ENCODE data around the gene C18orf63.

C18orf63 gene

GRCh38 chr18:74360852-74361655, 45.4 kb downstream of the C18orf63 start:
- Histone ChIP-seq H3K36me3 (ENCODE audit: insufficient read depth, low read length) (no peaks in the 10 kb centered on the region), H3K79me2 (ENCODE audit: insufficient read depth, low read length) (no peaks in the 10 kb centered on the region), H3K4me3 (ENCODE audit: low read length, poor library complexity, severe bottlenecking) (no peak overlapping the region), H3F3A (ENCODE audit: low read depth) (no peaks in the 10 kb centered on the region), H2AFZ (ENCODE audit: low read length) (no peak overlapping the region), H3K9me2 (replicated peaks; ENCODE audit: low read depth, low read length) (no peaks in the 10 kb centered on the region), H4K20me1 (ENCODE audit: insufficient read depth, low read length, poor library complexity, severe bottlenecking) (no peaks in the 10 kb centered on the region), H3K4me1 (ENCODE audit: insufficient read depth, low read length, poor library complexity, severe bottlenecking) (no peaks in the 10 kb centered on the region), H3K4me2 (ENCODE audit: low read depth, low read length, poor library complexity, severe bottlenecking) (no peak overlapping the region), H3K9ac (ENCODE audit: low read depth, low read length, poor library complexity, severe bottlenecking) (no peak overlapping the region), H3K9me3 (ENCODE audit: insufficient read depth, low read depth, low read length) (no peaks in the 10 kb centered on the region), H3K27me3 (ENCODE audit: insufficient read depth, low read length, poor library complexity, severe bottlenecking) (no peaks in the 10 kb centered on the region)
- TF ChIP-seq, protein P1, sequence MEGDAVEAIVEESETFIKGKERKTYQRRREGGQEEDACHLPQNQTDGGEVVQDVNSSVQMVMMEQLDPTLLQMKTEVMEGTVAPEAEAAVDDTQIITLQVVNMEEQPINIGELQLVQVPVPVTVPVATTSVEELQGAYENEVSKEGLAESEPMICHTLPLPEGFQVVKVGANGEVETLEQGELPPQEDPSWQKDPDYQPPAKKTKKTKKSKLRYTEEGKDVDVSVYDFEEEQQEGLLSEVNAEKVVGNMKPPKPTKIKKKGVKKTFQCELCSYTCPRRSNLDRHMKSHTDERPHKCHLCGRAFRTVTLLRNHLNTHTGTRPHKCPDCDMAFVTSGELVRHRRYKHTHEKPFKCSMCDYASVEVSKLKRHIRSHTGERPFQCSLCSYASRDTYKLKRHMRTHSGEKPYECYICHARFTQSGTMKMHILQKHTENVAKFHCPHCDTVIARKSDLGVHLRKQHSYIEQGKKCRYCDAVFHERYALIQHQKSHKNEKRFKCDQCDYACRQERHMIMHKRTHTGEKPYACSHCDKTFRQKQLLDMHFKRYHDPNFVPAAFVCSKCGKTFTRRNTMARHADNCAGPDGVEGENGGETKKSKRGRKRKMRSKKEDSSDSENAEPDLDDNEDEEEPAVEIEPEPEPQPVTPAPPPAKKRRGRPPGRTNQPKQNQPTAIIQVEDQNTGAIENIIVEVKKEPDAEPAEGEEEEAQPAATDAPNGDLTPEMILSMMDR (conservative IDR thresholded peaks at IDR 0.05; ENCODE audit: low read length) = no peak
- no peak for TF ChIP-seq EZH2phosphoT487 (IDR thresholded peaks at IDR 0.05; ENCODE audit: borderline replicate concordance)

DNA sequence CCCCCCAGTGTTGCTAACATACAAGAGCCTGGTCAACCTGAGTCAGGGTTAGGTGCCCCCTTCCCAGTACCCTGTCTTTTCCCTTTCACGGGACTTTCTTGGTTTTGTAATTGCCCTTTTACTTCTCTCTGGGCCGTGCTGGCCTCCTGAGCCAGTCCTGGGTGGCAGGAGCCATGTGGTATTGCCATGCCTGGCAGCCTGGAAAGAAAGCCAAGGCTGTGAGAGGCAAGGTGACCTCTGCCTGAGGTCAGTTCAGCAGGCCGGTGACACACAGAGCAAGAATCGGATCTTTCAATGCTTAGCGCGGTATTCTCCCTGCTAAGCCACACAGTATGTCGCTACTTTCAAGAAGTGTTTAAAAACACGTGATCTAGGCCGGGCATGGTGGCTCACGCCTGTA, 52.3 kb downstream of the C18orf63 start:
- H3F3A ChIP-seq (ENCODE audit: low read depth) = no peaks in the 10 kb centered on the region
- no peaks in the 10 kb centered on the region for H3K79me2 ChIP-seq (ENCODE audit: insufficient read depth, low read length)
- H3K4me2 ChIP-seq (ENCODE audit: low read depth, low read length, poor library complexity, severe bottlenecking) = no peak overlapping the region
- H3K36me3 ChIP-seq (ENCODE audit: insufficient read depth, low read length) = no peaks in the 10 kb centered on the region
- peaks cover 41% of the 10 kb centered on the region for H3K27me3 ChIP-seq (ENCODE audit: insufficient read depth, low read length, poor library complexity, severe bottlenecking)
- no peak overlapping the region for H3K9ac ChIP-seq (ENCODE audit: low read depth, low read length, poor library complexity, severe bottlenecking)
- no peak overlapping the region for H2AFZ ChIP-seq (ENCODE audit: low read length)
- H3K9me3 ChIP-seq (ENCODE audit: insufficient read depth, low read depth, low read length) = no peaks in the 10 kb centered on the region
- H4K20me1 ChIP-seq (ENCODE audit: insufficient read depth, low read length, poor library complexity, severe bottlenecking) = no peaks in the 10 kb centered on the region
- TF ChIP-seq, protein P1 (conservative IDR thresholded peaks at IDR 0.05; ENCODE audit: low read length) = no peak
- no peak for TF ChIP-seq EZH2phosphoT487 (IDR thresholded peaks at IDR 0.05; ENCODE audit: borderline replicate concordance)
- H3K9me2 ChIP-seq (replicated peaks; ENCODE audit: low read depth, low read length) = no peaks in the 10 kb centered on the region
- no peaks in the 10 kb centered on the region for H3K4me1 ChIP-seq (ENCODE audit: insufficient read depth, low read length, poor library complexity, severe bottlenecking)
- H3K4me3 ChIP-seq (ENCODE audit: low read length, poor library complexity, severe bottlenecking) = no peak overlapping the region

DNA sequence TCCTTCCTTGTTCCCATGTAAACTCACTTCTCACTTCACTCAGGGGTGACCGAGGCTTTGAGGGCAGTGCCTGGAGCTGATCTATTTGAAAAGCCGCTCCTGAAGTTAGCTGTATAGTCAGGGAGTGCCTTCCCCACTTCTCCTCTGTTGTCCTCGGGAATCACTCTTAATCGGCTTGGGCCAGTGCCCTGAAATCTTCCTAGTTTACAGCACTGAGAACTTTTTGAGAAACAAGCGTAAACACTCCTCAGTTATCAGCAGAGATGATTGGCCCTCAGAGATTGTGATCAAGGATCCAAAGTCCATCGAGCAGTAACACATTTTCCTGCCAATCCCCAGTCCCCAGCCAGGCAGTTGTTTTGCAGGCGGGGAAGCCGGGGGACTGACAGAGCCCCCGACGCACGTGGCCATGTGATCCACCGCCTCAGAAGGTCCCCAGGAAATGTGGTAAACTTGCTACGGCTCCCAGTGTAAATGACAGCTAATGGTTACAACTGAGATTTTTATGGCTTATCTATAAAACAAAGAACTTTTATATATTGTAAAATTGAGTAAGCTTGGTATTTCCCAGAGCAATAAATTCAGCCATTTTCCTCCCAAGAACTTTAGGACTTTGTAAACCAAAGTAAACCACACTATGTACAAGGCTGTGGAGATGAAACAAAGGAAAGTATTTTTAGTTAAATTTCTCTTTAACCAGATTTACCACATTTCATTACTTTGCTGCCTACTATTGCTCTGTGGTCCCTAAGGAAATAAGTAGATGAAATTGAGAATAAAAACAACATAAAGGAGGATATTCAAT, 53.5 kb downstream of the C18orf63 start:
- no peaks in the 10 kb centered on the region for H4K20me1 ChIP-seq (ENCODE audit: insufficient read depth, low read length, poor library complexity, severe bottlenecking)
- H3K79me2 ChIP-seq (ENCODE audit: insufficient read depth, low read length) = no peaks in the 10 kb centered on the region
- H3K4me3 ChIP-seq (ENCODE audit: low read length, poor library complexity, severe bottlenecking) = no peak overlapping the region
- no peaks in the 10 kb centered on the region for H3F3A ChIP-seq (ENCODE audit: low read depth)
- H3K4me1 ChIP-seq (ENCODE audit: insufficient read depth, low read length, poor library complexity, severe bottlenecking) = peaks cover 3% of the 10 kb centered on the region
- H3K4me2 ChIP-seq (ENCODE audit: low read depth, low read length, poor library complexity, severe bottlenecking) = no peak overlapping the region
- no peaks in the 10 kb centered on the region for H3K9me3 ChIP-seq (ENCODE audit: insufficient read depth, low read depth, low read length)
- no peaks in the 10 kb centered on the region for H3K9me2 ChIP-seq (replicated peaks; ENCODE audit: low read depth, low read length)
- peaks cover 41% of the 10 kb centered on the region for H3K27me3 ChIP-seq (ENCODE audit: insufficient read depth, low read length, poor library complexity, severe bottlenecking)
- no peak overlapping the region for H3K9ac ChIP-seq (ENCODE audit: low read depth, low read length, poor library complexity, severe bottlenecking)
- TF ChIP-seq, protein P1 (conservative IDR thresholded peaks at IDR 0.05; ENCODE audit: low read length) = no peak
- no peak for TF ChIP-seq EZH2phosphoT487 (IDR thresholded peaks at IDR 0.05; ENCODE audit: borderline replicate concordance)
- H3K36me3 ChIP-seq (ENCODE audit: insufficient read depth, low read length) = no peaks in the 10 kb centered on the region
- H2AFZ ChIP-seq (ENCODE audit: low read length) = peak overlapping the region; percentile 60; the same call in 1 of the 2 replicates
